Astrocyte (in vitro differentiated cells and primary cell): ENCODE data around the gene PGP. TPM values are rescaled to one million over a fixed set of nuclear protein-coding genes. Genes with fewer than 3 reads are reported as not detected.

Experiments used
- DNase-seq: peaks from one replicate; pipeline ENCODE4 v3.0.0-alpha.2; 2010; ENCODE audit warnings: low read depth
- FAIRE-seq: peaks from 2 replicates; lab custom pipeline; 2011; peaks lifted over from hg19 to GRCh38; lab: Jason Lieb, UNC
- H2AFZ ChIP-seq: 2 replicates; pipeline ENCODE4 v1.6.0; 2012; ENCODE audit warnings: low read depth, low read length, inconsistent platforms
- H3K27ac ChIP-seq: 2 replicates; pipeline ENCODE4 v1.5.1; 2011; ENCODE audit warnings: low read depth, low read length, inconsistent platforms
- H3K27me3 ChIP-seq: 2 replicates; pipeline ENCODE4 v1.6.0; 2011; ENCODE audit warnings: low read length, inconsistent platforms; ENCODE audit not compliant: insufficient read depth
- H3K36me3 ChIP-seq: 2 replicates; pipeline ENCODE4 v1.5.1; 2011; ENCODE audit warnings: low read length, inconsistent platforms; ENCODE audit not compliant: insufficient read depth
- H3K4me1 ChIP-seq: 2 replicates; pipeline ENCODE4 v1.5.1; 2011; ENCODE audit warnings: low read length, inconsistent platforms; ENCODE audit not compliant: insufficient read depth
- H3K4me2 ChIP-seq: 2 replicates; pipeline ENCODE4 v1.6.0; 2012; ENCODE audit warnings: low read length, inconsistent platforms
- H3K4me3 ChIP-seq: 2 replicates; pipeline ENCODE4 v1.5.1; 2011; ENCODE audit warnings: low read depth, mild to moderate bottlenecking, low read length, inconsistent platforms; ENCODE audit not compliant: insufficient read depth
- H3K79me2 ChIP-seq: 2 replicates; pipeline ENCODE4 v1.6.0; 2012; ENCODE audit warnings: mild to moderate bottlenecking, low read length, inconsistent platforms; ENCODE audit not compliant: insufficient read depth
- H3K9ac ChIP-seq: 2 replicates; pipeline ENCODE4 v1.6.0; 2012; ENCODE audit warnings: mild to moderate bottlenecking, low read length, inconsistent platforms
- H3K9me3 ChIP-seq: 2 replicates; pipeline ENCODE4 v1.5.1; 2012; ENCODE audit warnings: low read depth, mild to moderate bottlenecking, low read length, inconsistent platforms; ENCODE audit not compliant: insufficient read depth
- H4K20me1 ChIP-seq: 2 replicates; pipeline ENCODE4 v1.6.0; 2012; ENCODE audit warnings: low read length, inconsistent platforms; ENCODE audit not compliant: insufficient read depth
- H3K27ac Mint-ChIP-seq: one replicate; pipeline ENCODE4 v1.8.0; 2021; ENCODE audit warnings: mild to moderate bottlenecking, mixed read lengths; ENCODE audit not compliant: unreplicated experiment
- H3K27me3 Mint-ChIP-seq: one replicate; pipeline ENCODE4 v1.8.0; 2021; ENCODE audit warnings: low read depth, mixed read lengths; ENCODE audit not compliant: unreplicated experiment
- H3K36me3 Mint-ChIP-seq: one replicate; pipeline ENCODE4 v1.8.0; 2021; ENCODE audit warnings: low read depth, mixed read lengths; ENCODE audit not compliant: unreplicated experiment
- H3K4me1 Mint-ChIP-seq: one replicate; pipeline ENCODE4 v1.8.0; 2021; ENCODE audit warnings: low read depth, mixed read lengths; ENCODE audit not compliant: unreplicated experiment
- H3K4me3 Mint-ChIP-seq: one replicate; pipeline ENCODE4 v1.8.0; 2021; ENCODE audit warnings: mild to moderate bottlenecking, moderate library complexity, mixed read lengths; ENCODE audit not compliant: unreplicated experiment
- H3K9me3 Mint-ChIP-seq: one replicate; pipeline ENCODE4 v1.8.0; 2021; ENCODE audit warnings: mild to moderate bottlenecking, mixed read lengths; ENCODE audit not compliant: unreplicated experiment
- EZH2 ChIP-seq: IDR thresholded peaks from 2 replicates; pipeline ENCODE4 v1.6.1; 2012; ENCODE audit warnings: mild to moderate bottlenecking, low read length, inconsistent platforms; ENCODE audit not compliant: insufficient read depth
- total RNA-seq: library from RNA; stranded (reverse); gene quantifications from 2 replicates; pipeline ENCODE4 v1.2.1, GENCODE V29; 2021
- TF ChIP-seq, protein P1 (sequence below): IDR thresholded peaks from 2 replicates; pipeline ENCODE4 v1.5.1; 2011; ENCODE audit warnings: low read depth, mild to moderate bottlenecking, inconsistent platforms, low read length, moderate library complexity; ENCODE audit not compliant: insufficient read depth

Gene PGP
- total RNA-seq, 1 donor from 2014 or later = 21.1 TPM

DNA sequence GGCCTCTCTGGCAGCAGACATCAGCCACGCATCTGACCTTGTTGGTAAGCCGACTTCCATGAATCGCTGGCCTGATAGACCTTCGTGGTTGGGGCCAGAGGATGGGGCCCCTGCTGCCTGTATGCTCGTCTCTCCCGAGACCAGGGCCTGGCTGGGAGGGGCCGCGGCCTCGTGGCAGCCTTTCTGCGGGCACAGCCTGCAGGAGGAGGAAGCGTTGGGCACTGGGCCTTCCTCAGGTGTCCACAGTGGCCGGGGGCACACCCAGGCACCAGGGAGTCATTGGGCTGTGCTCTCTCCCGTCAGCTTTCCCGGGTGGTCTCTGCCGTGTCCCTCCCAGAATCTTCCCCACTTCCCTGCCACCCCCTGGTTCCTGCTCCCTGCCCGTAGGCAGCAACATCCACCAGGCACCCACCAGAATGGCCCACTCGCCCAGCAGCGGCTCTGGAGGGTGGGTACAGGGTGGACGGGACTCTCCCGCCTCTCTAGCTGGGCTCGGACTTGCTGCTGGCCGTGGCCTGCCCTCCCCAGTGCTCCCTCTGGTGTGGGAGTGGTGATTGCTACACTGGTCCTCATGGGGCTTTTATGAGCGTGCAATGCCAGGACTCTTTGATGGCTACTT lies 15.1 kb upstream of the PGP start:
- Histone ChIP-seq H3K27me3 (no peaks in the 10 kb centered on the region), H3K9me3 (no peaks in the 10 kb centered on the region), H3K79me2 (peaks cover 40% of the 10 kb centered on the region), H3K27ac (no peak overlapping the region), H3K9ac (no peak overlapping the region), H4K20me1 (peaks cover 66% of the 10 kb centered on the region), H2AFZ (no peak overlapping the region), H3K4me1 (peaks cover 7% of the 10 kb centered on the region), H3K36me3 (peaks cover 4% of the 10 kb centered on the region), H3K4me3 (no peak overlapping the region), H3K4me2 (no peak overlapping the region)
- H3K9me3 Mint-ChIP-seq = no peaks in the 10 kb centered on the region
- no peak overlapping the region for H3K27ac Mint-ChIP-seq
- TF ChIP-seq, protein P1, sequence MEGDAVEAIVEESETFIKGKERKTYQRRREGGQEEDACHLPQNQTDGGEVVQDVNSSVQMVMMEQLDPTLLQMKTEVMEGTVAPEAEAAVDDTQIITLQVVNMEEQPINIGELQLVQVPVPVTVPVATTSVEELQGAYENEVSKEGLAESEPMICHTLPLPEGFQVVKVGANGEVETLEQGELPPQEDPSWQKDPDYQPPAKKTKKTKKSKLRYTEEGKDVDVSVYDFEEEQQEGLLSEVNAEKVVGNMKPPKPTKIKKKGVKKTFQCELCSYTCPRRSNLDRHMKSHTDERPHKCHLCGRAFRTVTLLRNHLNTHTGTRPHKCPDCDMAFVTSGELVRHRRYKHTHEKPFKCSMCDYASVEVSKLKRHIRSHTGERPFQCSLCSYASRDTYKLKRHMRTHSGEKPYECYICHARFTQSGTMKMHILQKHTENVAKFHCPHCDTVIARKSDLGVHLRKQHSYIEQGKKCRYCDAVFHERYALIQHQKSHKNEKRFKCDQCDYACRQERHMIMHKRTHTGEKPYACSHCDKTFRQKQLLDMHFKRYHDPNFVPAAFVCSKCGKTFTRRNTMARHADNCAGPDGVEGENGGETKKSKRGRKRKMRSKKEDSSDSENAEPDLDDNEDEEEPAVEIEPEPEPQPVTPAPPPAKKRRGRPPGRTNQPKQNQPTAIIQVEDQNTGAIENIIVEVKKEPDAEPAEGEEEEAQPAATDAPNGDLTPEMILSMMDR = no peak
- no peak for TF ChIP-seq EZH2
- peaks cover 7% of the 10 kb centered on the region for H3K4me1 Mint-ChIP-seq
- FAIRE-seq = no peak
- H3K27me3 Mint-ChIP-seq = no peaks in the 10 kb centered on the region
- peaks cover 6% of the 10 kb centered on the region for H3K36me3 Mint-ChIP-seq
- no peak overlapping the region for H3K4me3 Mint-ChIP-seq
- no peak for DNase-seq

DNA sequence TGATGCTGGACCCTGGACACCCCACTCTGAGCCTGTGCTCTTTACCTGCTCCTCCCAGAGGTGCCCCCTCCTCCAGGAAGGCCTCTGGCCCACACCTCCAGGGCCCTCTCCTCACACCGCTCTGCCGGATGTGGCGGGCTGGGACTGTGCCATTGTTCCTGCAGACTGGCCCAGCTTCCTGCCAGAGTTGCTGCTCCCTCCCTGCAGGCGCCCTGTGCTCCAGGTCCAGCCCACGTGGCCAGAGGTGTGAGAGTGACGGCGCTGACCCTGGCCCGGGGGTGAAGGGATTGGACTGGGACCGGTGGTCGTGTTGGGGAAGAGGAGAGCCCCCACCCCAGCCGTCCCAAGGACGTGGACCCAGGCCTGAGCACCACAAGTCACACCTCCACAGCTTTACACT lies 14.5 kb upstream of the PGP start:
- Mint-ChIP-seq H3K4me3 (no peak overlapping the region), H3K36me3 (peaks cover 6% of the 10 kb centered on the region), H3K4me1 (peaks cover 7% of the 10 kb centered on the region), H3K27ac (no peak overlapping the region), H3K27me3 (no peaks in the 10 kb centered on the region), H3K9me3 (no peaks in the 10 kb centered on the region)
- Histone ChIP-seq H3K4me3 (no peak overlapping the region), H3K4me2 (no peak overlapping the region), H4K20me1 (peaks cover 72% of the 10 kb centered on the region), H3K9ac (no peak overlapping the region), H3K4me1 (peaks cover 9% of the 10 kb centered on the region), H3K79me2 (peaks cover 46% of the 10 kb centered on the region), H3K27me3 (no peaks in the 10 kb centered on the region), H3K9me3 (no peaks in the 10 kb centered on the region), H3K27ac (no peak overlapping the region), H3K36me3 (peaks cover 4% of the 10 kb centered on the region), H2AFZ (no peak overlapping the region)
- no peak for TF ChIP-seq EZH2
- TF ChIP-seq, protein P1 = no peak
- DNase-seq = no peak
- no peak for FAIRE-seq

DNA sequence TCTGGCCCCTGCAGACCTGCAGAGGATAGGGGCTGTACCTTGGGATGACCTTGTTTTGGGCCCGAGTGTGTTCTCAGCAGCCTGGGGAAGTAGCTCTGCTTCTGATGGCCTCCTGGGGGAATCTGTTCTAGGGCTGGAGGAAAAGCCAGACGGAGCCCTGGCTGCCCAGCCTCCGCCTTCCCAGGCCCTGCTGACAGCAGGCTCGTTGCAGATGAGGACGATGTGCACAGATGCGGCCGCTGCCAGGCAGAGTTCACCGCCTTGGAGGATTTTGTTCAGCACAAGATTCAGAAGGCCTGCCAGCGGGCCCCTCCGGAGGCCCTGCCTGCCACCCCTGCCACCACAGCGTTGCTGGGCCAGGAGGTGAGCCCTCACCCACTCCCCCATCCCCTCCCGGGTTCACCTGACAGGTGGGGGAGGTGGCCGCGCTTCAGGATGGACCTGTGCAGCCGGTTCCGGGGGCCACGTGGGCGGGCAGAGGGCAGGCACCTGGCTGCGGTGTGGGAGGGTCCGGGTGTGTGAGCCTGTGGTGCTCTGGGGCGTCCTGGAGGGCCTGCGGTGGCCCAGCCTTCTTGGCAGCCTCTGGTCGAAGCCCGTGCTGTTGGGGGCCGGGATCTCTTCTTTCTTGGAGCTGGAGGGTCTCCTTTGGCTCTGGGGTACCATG lies 13.7 kb upstream of the PGP start:
- DNase-seq (no peak), FAIRE-seq (no peak)
- Mint-ChIP-seq H3K4me3 (no peak overlapping the region), H3K36me3 (peaks cover 6% of the 10 kb centered on the region), H3K27ac (no peak overlapping the region), H3K27me3 (no peaks in the 10 kb centered on the region), H3K9me3 (no peaks in the 10 kb centered on the region), H3K4me1 (peaks cover 7% of the 10 kb centered on the region)
- Histone ChIP-seq H2AFZ (no peak overlapping the region), H3K27me3 (no peaks in the 10 kb centered on the region), H3K79me2 (peaks cover 53% of the 10 kb centered on the region), H4K20me1 (peaks cover 75% of the 10 kb centered on the region), H3K9ac (no peak overlapping the region), H3K4me1 (peaks cover 9% of the 10 kb centered on the region), H3K9me3 (no peaks in the 10 kb centered on the region), H3K4me3 (no peak overlapping the region), H3K36me3 (peaks cover 4% of the 10 kb centered on the region), H3K27ac (no peak overlapping the region), H3K4me2 (no peak overlapping the region)
- TF ChIP-seq, protein P1 = no peak
- TF ChIP-seq EZH2 = no peak
